ENCODE data around the gene STMP1.
"Not testable (repeated sequence)": the region's sequence is repeated elsewhere in the genome, so short reads cannot be mapped to it uniquely, and the experiment has no call there.

Gene STMP1

DNA sequence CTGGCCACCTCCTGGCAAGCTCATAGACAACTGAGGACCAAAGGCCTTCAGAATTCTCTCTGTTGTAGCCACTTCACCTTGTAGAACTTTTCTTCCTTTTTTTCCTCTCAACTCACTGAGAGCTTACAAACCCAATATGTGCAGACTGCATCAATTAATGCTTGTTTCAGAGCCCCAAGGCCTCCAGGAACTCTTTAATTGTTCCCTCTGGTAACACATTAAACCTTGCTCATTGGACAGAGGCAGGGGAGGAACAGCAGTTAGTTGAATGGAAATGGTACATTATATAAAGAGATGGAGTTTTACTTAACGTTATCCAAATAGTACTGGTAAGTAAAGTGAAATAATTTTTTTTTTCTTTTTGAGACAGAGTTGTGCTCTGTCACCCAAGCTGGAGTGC lies 25.2 kb downstream of the STMP1 start:
- Histone ChIP-seq H3K4me3 (no peak overlapping the region), H3K4me1 (peaks cover 0 to 12% (median 8%) of the 10 kb centered on the region in 4 donors), H3K9me3 (no peaks in the 10 kb centered on the region), H3K27me3 (no peaks in the 10 kb centered on the region), H3K36me3 (peaks cover 9 to 25% (median 25%) of the 10 kb centered on the region in 3 donors), H3K27ac (no peak overlapping the region)
- intact Hi-C loops (cut with DNase I; ENCODE audit: low total_unique reads) = no loop called here
- DNase-seq = no peak
- no peak for TF ChIP-seq CTCF (IDR thresholded peaks at IDR 0.05)

DNA sequence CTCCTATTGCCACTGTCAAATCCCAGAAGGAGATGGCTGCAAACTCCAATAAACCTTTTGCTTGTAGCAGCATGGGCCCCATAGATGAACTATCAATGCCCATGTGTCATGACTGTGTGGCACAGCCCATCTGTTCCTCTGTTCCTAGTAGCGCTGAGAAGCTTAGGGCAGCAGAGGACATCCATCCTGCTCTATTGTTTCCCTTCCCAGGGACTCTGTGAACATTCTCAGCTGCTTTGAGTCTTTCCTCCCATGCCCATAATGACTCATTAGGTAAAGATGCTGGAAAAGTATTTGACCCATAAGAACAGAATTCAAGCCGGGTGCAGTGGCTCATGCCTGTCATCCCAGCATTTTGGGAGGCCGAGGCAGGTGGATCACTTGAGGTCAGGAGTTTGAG lies 28.3 kb downstream of the STMP1 start:
- intact Hi-C loops (cut with DNase I; ENCODE audit: low total_unique reads) = no loop called here
- H3K4me3 ChIP-seq = no peak overlapping the region
- no peak for TF ChIP-seq CTCF (IDR thresholded peaks at IDR 0.05)
- no peaks in the 10 kb centered on the region for H3K9me3 ChIP-seq
- no peaks in the 10 kb centered on the region for H3K27me3 ChIP-seq
- H3K36me3 ChIP-seq = peaks cover 9 to 41% (median 22%) of the 10 kb centered on the region in 3 donors
- H3K27ac ChIP-seq = no peak overlapping the region
- DNase-seq = no peak
- H3K4me1 ChIP-seq = no peaks in the 10 kb centered on the region

GRCh38 chr7:135692055-135692454 lies 29.7 kb downstream of the STMP1 start:
- Histone ChIP-seq H3K4me3 (no peak overlapping the region), H3K27me3 (no peaks in the 10 kb centered on the region), H3K4me1 (no peaks in the 10 kb centered on the region), H3K9me3 (no peaks in the 10 kb centered on the region), H3K27ac (no peak overlapping the region), H3K36me3 (peaks cover 9 to 38% (median 20%) of the 10 kb centered on the region in 3 donors)
- intact Hi-C loops (cut with DNase I; ENCODE audit: low total_unique reads) = no loop called here
- TF ChIP-seq CTCF (IDR thresholded peaks at IDR 0.05) = no peak
- no peak for DNase-seq

DNA sequence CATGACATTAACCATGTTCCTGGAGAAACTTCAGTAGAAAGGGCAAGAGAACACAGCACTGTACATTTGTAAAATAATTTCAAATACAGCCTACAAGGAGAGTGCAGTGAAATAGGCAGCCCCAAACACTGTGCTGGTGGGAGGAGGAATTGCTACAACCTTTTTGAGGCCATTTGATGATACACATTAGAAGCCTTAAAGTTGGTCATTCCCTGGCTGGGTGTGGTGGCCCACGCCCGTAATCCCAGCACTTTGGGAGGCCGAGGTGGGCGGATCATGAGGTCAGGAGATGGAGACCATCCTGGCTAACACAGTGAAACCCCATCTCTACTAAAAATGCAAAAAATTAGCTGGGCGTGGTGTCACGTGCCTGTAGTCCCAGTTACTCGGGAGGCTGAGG lies 30.3 kb downstream of the STMP1 start:
- H3K27ac ChIP-seq; H3K4me3 ChIP-seq; intact Hi-C loops (cut with DNase I; ENCODE audit: low total_unique reads); H3K9me3 ChIP-seq; H3K27me3 ChIP-seq; DNase-seq; H3K4me1 ChIP-seq: not testable (repeated sequence)
- peaks cover 9 to 38% (median 16%) of the 10 kb centered on the region in 3 donors for H3K36me3 ChIP-seq

GRCh38 chr7:135693558-135693957 lies 31.2 kb downstream of the STMP1 start:
- no peaks in the 10 kb centered on the region for H3K9me3 ChIP-seq
- TF ChIP-seq CTCF (IDR thresholded peaks at IDR 0.05) = no peak
- no peaks in the 10 kb centered on the region for H3K4me1 ChIP-seq
- H3K4me3 ChIP-seq = no peak overlapping the region
- H3K36me3 ChIP-seq = peaks cover 9 to 38% (median 13%) of the 10 kb centered on the region in 3 donors
- H3K27me3 ChIP-seq = no peaks in the 10 kb centered on the region
- intact Hi-C loops (cut with DNase I; ENCODE audit: low total_unique reads) = no loop called here
- no peak overlapping the region for H3K27ac ChIP-seq
- no peak for DNase-seq

- H3K27me3 ChIP-seq = no peaks in the 10 kb centered on the region
- H3K4me1 ChIP-seq = no peaks in the 10 kb centered on the region
- H3K27ac ChIP-seq = no peak overlapping the region
- no peak for TF ChIP-seq CTCF (IDR thresholded peaks at IDR 0.05)
- intact Hi-C loops (cut with DNase I; ENCODE audit: low total_unique reads) = no loop called here
- H3K4me3 ChIP-seq = no peak overlapping the region
- no peaks in the 10 kb centered on the region for H3K9me3 ChIP-seq
- peaks cover under 1 to 30% (median 11%) of the 10 kb centered on the region in 3 donors for H3K36me3 ChIP-seq
- no peak for DNase-seq
These were observed 35.1 kb downstream of the STMP1 start for GRCh38 chr7:135697276-135698049.

All from tibial artery (tissue), 4 donors.